Measurements from ENCODE around the gene FAM53A. TPM values are rescaled to one million over a fixed set of nuclear protein-coding genes. Genes with fewer than 3 reads are reported as not detected.

The FAM53A gene
- total and polyA plus RNA-seq, 10 of the 15 experiments (the other 5 are each of a cell fraction or from before 2014, with no cell fraction given): 0.02 to 0.87 (median 0.38) TPM; not detected in 2

- H2AFZ ChIP-seq (ENCODE audit: control insufficient read depth, low read depth, low read length): no peak overlapping the region
- in situ Hi-C loops (cut with MboI) (no loop called here), intact Hi-C loops (cut with micrococcal nuclease; ENCODE audit: unreplicated experiment) (no loop called here)
- FAIRE-seq (no peak), ATAC-seq (no peak), DNase-seq (ENCODE audit: low read depth, low spot score) (no peak)
- no peak overlapping the region for H3K4me3 ChIP-seq
- ChIA-PET SMC1A (ENCODE audit: uncharacterized antibody, unreplicated experiment) (no interaction called here), CTCF (no interaction called here), RAD21 (ENCODE audit: unreplicated experiment) (no interaction called here), POLR2A (no interaction called here)
- H3K9me3 ChIP-seq (replicated peaks; ENCODE audit: control insufficient read depth, insufficient read depth, low read length): no peaks in the 10 kb centered on the region
- H3K4me2 ChIP-seq (ENCODE audit: control insufficient read depth, insufficient read depth): no peak overlapping the region
- no TSS peak for BruUV-seq (replicated peaks)
- H4K20me1 ChIP-seq (ENCODE audit: control insufficient read depth, insufficient read depth): no peaks in the 10 kb centered on the region
- H3K27me3 ChIP-seq (replicated peaks in 1 of 2; ENCODE audit: control insufficient read depth in 2 of 2, insufficient read depth in 2 of 2, low read length in 1 of 2): no peaks in the 10 kb centered on the region
- WGBS (ENCODE audit: insufficient coverage, insufficient replicate concordance, low lambda C conversion rate, missing lambda C conversion rate): 66% methylated on average over 42 of the region's 42 CpGs
- no peak overlapping the region for H3K9ac ChIP-seq (ENCODE audit: control insufficient read depth, insufficient read depth, low read length)
- no peak overlapping the region for H3K27ac ChIP-seq (ENCODE audit: control insufficient read depth, insufficient read depth)
- no peaks in the 10 kb centered on the region for H3K79me2 ChIP-seq (ENCODE audit: control insufficient read depth, insufficient read depth, low read length)
- H3K36me3 ChIP-seq (ENCODE audit: control insufficient read depth in 2 of 2, insufficient read depth in 2 of 2, low read length in 1 of 2): no peaks in the 10 kb centered on the region
- no peaks in the 10 kb centered on the region for H3K4me1 ChIP-seq (ENCODE audit: control insufficient read depth, insufficient read depth, low read length)
- TF ChIP-seq, protein P1, sequence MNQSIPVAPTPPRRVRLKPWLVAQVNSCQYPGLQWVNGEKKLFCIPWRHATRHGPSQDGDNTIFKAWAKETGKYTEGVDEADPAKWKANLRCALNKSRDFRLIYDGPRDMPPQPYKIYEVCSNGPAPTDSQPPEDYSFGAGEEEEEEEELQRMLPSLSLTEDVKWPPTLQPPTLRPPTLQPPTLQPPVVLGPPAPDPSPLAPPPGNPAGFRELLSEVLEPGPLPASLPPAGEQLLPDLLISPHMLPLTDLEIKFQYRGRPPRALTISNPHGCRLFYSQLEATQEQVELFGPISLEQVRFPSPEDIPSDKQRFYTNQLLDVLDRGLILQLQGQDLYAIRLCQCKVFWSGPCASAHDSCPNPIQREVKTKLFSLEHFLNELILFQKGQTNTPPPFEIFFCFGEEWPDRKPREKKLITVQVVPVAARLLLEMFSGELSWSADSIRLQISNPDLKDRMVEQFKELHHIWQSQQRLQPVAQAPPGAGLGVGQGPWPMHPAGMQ (IDR thresholded peaks at IDR 0.05; ENCODE audit: borderline replicate concordance): no peak
- no peak for TF ChIP-seq PBX3 (IDR thresholded peaks at IDR 0.05; ENCODE audit: insufficient replicate concordance, low read depth, low read length)
- TF ChIP-seq ESRRA (IDR thresholded peaks at IDR 0.05; ENCODE audit: low read length): no peak
- no peak for TF ChIP-seq MTA3 (IDR thresholded peaks at IDR 0.05; ENCODE audit: borderline replicate concordance, low read length)
- TF ChIP-seq POLR2AphosphoS5 (IDR thresholded peaks at IDR 0.05; ENCODE audit: low read length): no peak
- TF ChIP-seq, protein P2, sequence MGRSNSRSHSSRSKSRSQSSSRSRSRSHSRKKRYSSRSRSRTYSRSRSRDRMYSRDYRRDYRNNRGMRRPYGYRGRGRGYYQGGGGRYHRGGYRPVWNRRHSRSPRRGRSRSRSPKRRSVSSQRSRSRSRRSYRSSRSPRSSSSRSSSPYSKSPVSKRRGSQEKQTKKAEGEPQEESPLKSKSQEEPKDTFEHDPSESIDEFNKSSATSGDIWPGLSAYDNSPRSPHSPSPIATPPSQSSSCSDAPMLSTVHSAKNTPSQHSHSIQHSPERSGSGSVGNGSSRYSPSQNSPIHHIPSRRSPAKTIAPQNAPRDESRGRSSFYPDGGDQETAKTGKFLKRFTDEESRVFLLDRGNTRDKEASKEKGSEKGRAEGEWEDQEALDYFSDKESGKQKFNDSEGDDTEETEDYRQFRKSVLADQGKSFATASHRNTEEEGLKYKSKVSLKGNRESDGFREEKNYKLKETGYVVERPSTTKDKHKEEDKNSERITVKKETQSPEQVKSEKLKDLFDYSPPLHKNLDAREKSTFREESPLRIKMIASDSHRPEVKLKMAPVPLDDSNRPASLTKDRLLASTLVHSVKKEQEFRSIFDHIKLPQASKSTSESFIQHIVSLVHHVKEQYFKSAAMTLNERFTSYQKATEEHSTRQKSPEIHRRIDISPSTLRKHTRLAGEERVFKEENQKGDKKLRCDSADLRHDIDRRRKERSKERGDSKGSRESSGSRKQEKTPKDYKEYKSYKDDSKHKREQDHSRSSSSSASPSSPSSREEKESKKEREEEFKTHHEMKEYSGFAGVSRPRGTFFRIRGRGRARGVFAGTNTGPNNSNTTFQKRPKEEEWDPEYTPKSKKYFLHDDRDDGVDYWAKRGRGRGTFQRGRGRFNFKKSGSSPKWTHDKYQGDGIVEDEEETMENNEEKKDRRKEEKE (IDR thresholded peaks at IDR 0.05): no peak
- TF ChIP-seq CUX1 (IDR thresholded peaks at IDR 0.05; ENCODE audit: insufficient replicate concordance, low read depth, low read length): no peak
- TF ChIP-seq HDGF (IDR thresholded peaks at IDR 0.05): no peak
- no peak for TF ChIP-seq RFX5 (IDR thresholded peaks at IDR 0.05; ENCODE audit: low read depth, low read length)
- TF ChIP-seq, protein P3, sequence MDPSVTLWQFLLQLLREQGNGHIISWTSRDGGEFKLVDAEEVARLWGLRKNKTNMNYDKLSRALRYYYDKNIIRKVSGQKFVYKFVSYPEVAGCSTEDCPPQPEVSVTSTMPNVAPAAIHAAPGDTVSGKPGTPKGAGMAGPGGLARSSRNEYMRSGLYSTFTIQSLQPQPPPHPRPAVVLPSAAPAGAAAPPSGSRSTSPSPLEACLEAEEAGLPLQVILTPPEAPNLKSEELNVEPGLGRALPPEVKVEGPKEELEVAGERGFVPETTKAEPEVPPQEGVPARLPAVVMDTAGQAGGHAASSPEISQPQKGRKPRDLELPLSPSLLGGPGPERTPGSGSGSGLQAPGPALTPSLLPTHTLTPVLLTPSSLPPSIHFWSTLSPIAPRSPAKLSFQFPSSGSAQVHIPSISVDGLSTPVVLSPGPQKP (IDR thresholded peaks at IDR 0.05; ENCODE audit: low read depth, low read length): no peak
- no peak for TF ChIP-seq ZBED1 (IDR thresholded peaks at IDR 0.05; ENCODE audit: borderline replicate concordance)
- TF ChIP-seq RUNX3 (IDR thresholded peaks at IDR 0.05; ENCODE audit: low read length): no peak
These were observed 85.7 kb downstream of the FAM53A start for GRCh38 chr4:1598206-1599025.

All from GM12878 (cell line).